HEK293 (cell line): ENCODE results near the gene KCNJ11.
A peak's percentile ranks its signal among the peaks of the same experiment; 100 is the strongest.

Experiments used
- GLIS1 ChIP-seq: fragments of 450-650 bp; formaldehyde crosslinking; IDR thresholded peaks from 2 replicates; pipeline ENCODE4 v1.5.1; 2016; ENCODE audit warnings: missing biosample characterization, missing genetic modification characterization
- PRDM6 ChIP-seq: fragments of 450-650 bp; formaldehyde crosslinking; IDR thresholded peaks from 2 replicates; pipeline ENCODE4 v1.5.1; 2017; ENCODE audit warnings: missing biosample characterization, missing genetic modification characterization
- SETDB1 ChIP-seq: IDR thresholded peaks from one replicate; pipeline ENCODE4 v1.6.1; 2017; ENCODE audit warnings: mild to moderate bottlenecking, low read length, moderate library complexity, mixed read lengths; ENCODE audit not compliant: insufficient read length
- SP7 ChIP-seq: fragments of 450-650 bp; formaldehyde crosslinking; IDR thresholded peaks from 2 replicates; pipeline ENCODE4 v1.5.1; 2016; ENCODE audit warnings: missing biosample characterization, missing genetic modification characterization
- WT1 ChIP-seq: fragments of 450-650 bp; formaldehyde crosslinking; IDR thresholded peaks from 2 replicates; pipeline ENCODE4 v1.5.1; 2016; ENCODE audit warnings: missing biosample characterization, missing genetic modification characterization
- ZFP69B ChIP-seq: fragments of 450-650 bp; formaldehyde crosslinking; IDR thresholded peaks from 2 replicates; pipeline ENCODE4 v1.5.1; 2016; ENCODE audit warnings: missing biosample characterization, missing genetic modification characterization
- ZNF121 ChIP-seq: fragments of 450-650 bp; formaldehyde crosslinking; IDR thresholded peaks from 2 replicates; pipeline ENCODE4 v1.5.1; 2016; ENCODE audit warnings: missing biosample characterization, missing genetic modification characterization
- ZNF132 ChIP-seq: fragments of 450-650 bp; formaldehyde crosslinking; IDR thresholded peaks from 2 replicates; pipeline ENCODE4 v1.5.1; 2017; ENCODE audit warnings: missing biosample characterization, missing genetic modification characterization, borderline replicate concordance
- ZNF138 ChIP-seq: fragments of 450-650 bp; formaldehyde crosslinking; IDR thresholded peaks from 2 replicates; pipeline ENCODE4 v1.5.1; 2016; ENCODE audit warnings: missing biosample characterization, missing genetic modification characterization, borderline replicate concordance
- ZNF140 ChIP-seq: fragments of 450-650 bp; formaldehyde crosslinking; IDR thresholded peaks from 2 replicates; pipeline ENCODE4 v1.5.1; 2016; ENCODE audit warnings: missing biosample characterization, missing genetic modification characterization
- ZNF146 ChIP-seq: fragments of 450-650 bp; formaldehyde crosslinking; IDR thresholded peaks from 2 replicates; pipeline ENCODE4 v1.5.1; 2016; ENCODE audit warnings: missing biosample characterization, missing genetic modification characterization
- ZNF16 ChIP-seq: fragments of 450-650 bp; formaldehyde crosslinking; IDR thresholded peaks from 2 replicates; pipeline ENCODE4 v1.5.1; 2016; ENCODE audit warnings: low read depth, missing biosample characterization, missing genetic modification characterization
- ZNF341 ChIP-seq: fragments of 450-650 bp; formaldehyde crosslinking; IDR thresholded peaks from 2 replicates; pipeline ENCODE4; 2016; ENCODE audit warnings: low read depth, missing biosample characterization, missing genetic modification characterization
- ZNF366 ChIP-seq: fragments of 450-650 bp; formaldehyde crosslinking; conservative IDR thresholded peaks from 2 replicates; pipeline ENCODE4 v1.5.1; 2016; ENCODE audit warnings: missing biosample characterization, missing genetic modification characterization
- ZNF501 ChIP-seq: fragments of 450-650 bp; formaldehyde crosslinking; IDR thresholded peaks from 2 replicates; pipeline ENCODE4 v1.5.1; 2016; ENCODE audit warnings: missing biosample characterization, missing genetic modification characterization
- ZNF513 ChIP-seq: fragments of 450-650 bp; IDR thresholded peaks from 2 replicates; pipeline ENCODE4 v1.5.1; 2018; ENCODE audit warnings: missing biosample characterization, missing genetic modification characterization
- ZNF560 ChIP-seq: fragments of 450-650 bp; formaldehyde crosslinking; IDR thresholded peaks from 2 replicates; pipeline ENCODE4 v1.5.1; 2017; ENCODE audit warnings: missing biosample characterization, missing genetic modification characterization, borderline replicate concordance
- ZNF561 ChIP-seq: fragments of 450-650 bp; IDR thresholded peaks from 2 replicates; pipeline ENCODE4 v1.5.1; 2018; ENCODE audit warnings: missing biosample characterization, missing genetic modification characterization, borderline replicate concordance
- ZNF585B ChIP-seq: fragments of 450-650 bp; formaldehyde crosslinking; IDR thresholded peaks from 2 replicates; pipeline ENCODE4 v1.5.1; 2016; ENCODE audit warnings: missing biosample characterization, missing genetic modification characterization
- ZNF596 ChIP-seq: fragments of 450-650 bp; IDR thresholded peaks from 2 replicates; pipeline ENCODE4 v1.5.0; 2018; ENCODE audit warnings: missing biosample characterization, mild to moderate bottlenecking, missing genetic modification characterization, moderate library complexity
- ZNF629 ChIP-seq: fragments of 450-650 bp; formaldehyde crosslinking; IDR thresholded peaks from 2 replicates; pipeline ENCODE4 v1.5.1; 2017; ENCODE audit warnings: missing biosample characterization, missing genetic modification characterization
- ZNF658 ChIP-seq: fragments of 450-650 bp; formaldehyde crosslinking; IDR thresholded peaks from 2 replicates; pipeline ENCODE4; 2016; ENCODE audit warnings: missing biosample characterization, missing genetic modification characterization
- ZNF664 ChIP-seq: fragments of 450-650 bp; formaldehyde crosslinking; IDR thresholded peaks from 2 replicates; pipeline ENCODE4 v1.5.1; 2016; ENCODE audit warnings: missing biosample characterization, missing genetic modification characterization
- ZNF707 ChIP-seq: fragments of 450-650 bp; formaldehyde crosslinking; IDR thresholded peaks from 2 replicates; pipeline ENCODE4 v1.5.1; 2016; ENCODE audit warnings: missing biosample characterization, missing genetic modification characterization
- ZNF768 ChIP-seq: fragments of 450-650 bp; formaldehyde crosslinking; IDR thresholded peaks from 2 replicates; pipeline ENCODE4 v1.5.1; 2018; ENCODE audit warnings: missing biosample characterization, mild to moderate bottlenecking, missing genetic modification characterization
- ZNF776 ChIP-seq: fragments of 450-650 bp; formaldehyde crosslinking; IDR thresholded peaks from 2 replicates; pipeline ENCODE4 v1.5.0; 2017; ENCODE audit warnings: missing biosample characterization, missing genetic modification characterization, borderline replicate concordance
- ZSCAN16 ChIP-seq: fragments of 450-650 bp; formaldehyde crosslinking; IDR thresholded peaks from 2 replicates; pipeline ENCODE4 v1.5.1; 2016; ENCODE audit warnings: missing biosample characterization, missing genetic modification characterization
- ZXDB ChIP-seq: fragments of 450-650 bp; formaldehyde crosslinking; IDR thresholded peaks from 2 replicates; pipeline ENCODE4 v1.5.1; 2016; ENCODE audit warnings: missing biosample characterization, missing genetic modification characterization
- TF ChIP-seq, protein P1 (sequence below): fragments of 450-650 bp; formaldehyde crosslinking; IDR thresholded peaks from 2 replicates; pipeline ENCODE4 v1.5.1; 2016; ENCODE audit warnings: missing biosample characterization, missing genetic modification characterization
- TF ChIP-seq, protein P2 (sequence below): fragments of 450-650 bp; formaldehyde crosslinking; IDR thresholded peaks from 2 replicates; pipeline ENCODE4 v1.5.1; 2016; ENCODE audit warnings: missing biosample characterization, missing genetic modification characterization
- TF ChIP-seq, protein P3 (sequence below): fragments of 450-650 bp; formaldehyde crosslinking; IDR thresholded peaks from 2 replicates; pipeline ENCODE4 v1.5.1; 2016; ENCODE audit warnings: missing biosample characterization, missing genetic modification characterization

The KCNJ11 gene

GRCh38 chr11:17352950-17353820, 35.3 kb downstream of the KCNJ11 start (continued):
- TF ChIP-seq ZFP69B (tag by site-specific recombination) (0 out of 2 replicates have a peak, but pooled peaks have one; percentile 34), ZNF146 (tag by site-specific recombination) (no peak), ZNF501 (peak; percentile 72), ZNF776 (tag by site-specific recombination) (no peak), ZNF658 (tag by site-specific recombination) (no peak), ZNF596 (no peak), WT1 (tag by site-specific recombination) (no peak), ZNF366 (tag by site-specific recombination) (no peak; the same call in 1 of the 2 replicates), ZXDB (peak; percentile 67), ZNF560 (tag by site-specific recombination) (no peak), GLIS1 (tag by site-specific recombination) (no peak), SETDB1 (no peak), ZNF561 (no peak), ZNF629 (tag by site-specific recombination) (peak; percentile 69), ZNF707 (tag by site-specific recombination) (no peak), ZNF121 (tag by site-specific recombination) (no peak), ZNF768 (no peak), SP7 (tag by site-specific recombination) (peak; percentile 56), ZNF513 (tag by site-specific recombination) (no peak), ZNF341 (tag by site-specific recombination) (peak; percentile 77), ZNF585B (tag by site-specific recombination) (no peak), PRDM6 (tag by site-specific recombination) (no peak), ZNF138 (tag by site-specific recombination) (no peak), ZNF132 (tag by site-specific recombination) (no peak), ZSCAN16 (tag by site-specific recombination) (no peak), ZNF664 (no peak), ZNF16 (tag by site-specific recombination) (no peak), ZNF140 (no peak)
- TF ChIP-seq, protein P1, sequence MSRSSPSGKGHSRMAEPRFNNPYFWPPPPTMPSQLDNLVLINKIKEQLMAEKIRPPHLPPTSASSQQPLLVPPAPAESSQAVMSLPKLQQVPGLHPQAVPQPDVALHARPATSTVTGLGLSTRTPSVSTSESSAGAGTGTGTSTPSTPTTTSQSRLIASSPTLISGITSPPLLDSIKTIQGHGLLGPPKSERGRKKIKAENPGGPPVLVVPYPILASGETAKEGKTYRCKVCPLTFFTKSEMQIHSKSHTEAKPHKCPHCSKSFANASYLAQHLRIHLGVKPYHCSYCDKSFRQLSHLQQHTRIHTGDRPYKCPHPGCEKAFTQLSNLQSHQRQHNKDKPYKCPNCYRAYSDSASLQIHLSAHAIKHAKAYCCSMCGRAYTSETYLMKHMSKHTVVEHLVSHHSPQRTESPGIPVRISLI (tag by site-specific recombination), result no peak
- TF ChIP-seq, protein P2, sequence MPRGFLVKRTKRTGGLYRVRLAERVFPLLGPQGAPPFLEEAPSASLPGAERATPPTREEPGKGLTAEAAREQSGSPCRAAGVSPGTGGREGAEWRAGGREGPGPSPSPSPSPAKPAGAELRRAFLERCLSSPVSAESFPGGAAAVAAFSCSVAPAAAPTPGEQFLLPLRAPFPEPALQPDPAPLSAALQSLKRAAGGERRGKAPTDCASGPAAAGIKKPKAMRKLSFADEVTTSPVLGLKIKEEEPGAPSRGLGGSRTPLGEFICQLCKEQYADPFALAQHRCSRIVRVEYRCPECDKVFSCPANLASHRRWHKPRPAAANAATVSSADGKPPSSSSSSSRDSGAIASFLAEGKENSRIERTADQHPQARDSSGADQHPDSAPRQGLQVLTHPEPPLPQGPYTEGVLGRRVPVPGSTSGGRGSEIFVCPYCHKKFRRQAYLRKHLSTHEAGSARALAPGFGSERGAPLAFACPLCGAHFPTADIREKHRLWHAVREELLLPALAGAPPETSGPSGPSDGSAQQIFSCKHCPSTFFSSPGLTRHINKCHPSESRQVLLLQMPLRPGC, result no peak
- TF ChIP-seq, protein P3, sequence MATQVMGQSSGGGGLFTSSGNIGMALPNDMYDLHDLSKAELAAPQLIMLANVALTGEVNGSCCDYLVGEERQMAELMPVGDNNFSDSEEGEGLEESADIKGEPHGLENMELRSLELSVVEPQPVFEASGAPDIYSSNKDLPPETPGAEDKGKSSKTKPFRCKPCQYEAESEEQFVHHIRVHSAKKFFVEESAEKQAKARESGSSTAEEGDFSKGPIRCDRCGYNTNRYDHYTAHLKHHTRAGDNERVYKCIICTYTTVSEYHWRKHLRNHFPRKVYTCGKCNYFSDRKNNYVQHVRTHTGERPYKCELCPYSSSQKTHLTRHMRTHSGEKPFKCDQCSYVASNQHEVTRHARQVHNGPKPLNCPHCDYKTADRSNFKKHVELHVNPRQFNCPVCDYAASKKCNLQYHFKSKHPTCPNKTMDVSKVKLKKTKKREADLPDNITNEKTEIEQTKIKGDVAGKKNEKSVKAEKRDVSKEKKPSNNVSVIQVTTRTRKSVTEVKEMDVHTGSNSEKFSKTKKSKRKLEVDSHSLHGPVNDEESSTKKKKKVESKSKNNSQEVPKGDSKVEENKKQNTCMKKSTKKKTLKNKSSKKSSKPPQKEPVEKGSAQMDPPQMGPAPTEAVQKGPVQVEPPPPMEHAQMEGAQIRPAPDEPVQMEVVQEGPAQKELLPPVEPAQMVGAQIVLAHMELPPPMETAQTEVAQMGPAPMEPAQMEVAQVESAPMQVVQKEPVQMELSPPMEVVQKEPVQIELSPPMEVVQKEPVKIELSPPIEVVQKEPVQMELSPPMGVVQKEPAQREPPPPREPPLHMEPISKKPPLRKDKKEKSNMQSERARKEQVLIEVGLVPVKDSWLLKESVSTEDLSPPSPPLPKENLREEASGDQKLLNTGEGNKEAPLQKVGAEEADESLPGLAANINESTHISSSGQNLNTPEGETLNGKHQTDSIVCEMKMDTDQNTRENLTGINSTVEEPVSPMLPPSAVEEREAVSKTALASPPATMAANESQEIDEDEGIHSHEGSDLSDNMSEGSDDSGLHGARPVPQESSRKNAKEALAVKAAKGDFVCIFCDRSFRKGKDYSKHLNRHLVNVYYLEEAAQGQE (tag by site-specific recombination), result no peak
